Stimulated activated naive CD8-positive, alpha-beta T cell treated with anti-CD3 and anti-CD28 coated beads, Interleukin-15, amount 100 ng/mL, for 72 hours (primary cell): ENCODE results near the gene TTC31.

Experiments
- ATAC-seq: fragments of 150-1000 bp; cut with Tn5 transposase; 2 replicates; pipeline ENCODE4 v1.10.0; 2021; ENCODE audit warnings: mild to moderate bottlenecking, moderate library complexity
- DNase-seq, 2 donors: peaks; one replicate each; pipeline ENCODE4 v3.0.0; 2021 to 2022
- H3K27ac Mint-ChIP-seq, 2 donors: one replicate each; pipeline ENCODE4 v1.8.0; 2022; ENCODE audit warnings: mild to moderate bottlenecking in 2 of 2, mixed read lengths in 2 of 2, moderate library complexity in 2 of 2
- H3K27me3 Mint-ChIP-seq: one replicate; pipeline ENCODE4 v1.8.0; 2022; ENCODE audit warnings: mixed read lengths
- H3K4me1 Mint-ChIP-seq: one replicate; pipeline ENCODE4 v1.8.0; 2022; ENCODE audit warnings: mild to moderate bottlenecking, mixed read lengths
- H3K4me3 Mint-ChIP-seq, 2 donors: one replicate each; pipeline ENCODE4 v1.8.0; 2022; ENCODE audit warnings: mild to moderate bottlenecking in 2 of 2, mixed read lengths in 2 of 2, moderate library complexity in 1 of 2
- H3K9me3 Mint-ChIP-seq, 2 donors: one replicate each; pipeline ENCODE4 v1.8.0; 2022; ENCODE audit warnings: mixed read lengths in 2 of 2

Gene TTC31

DNA sequence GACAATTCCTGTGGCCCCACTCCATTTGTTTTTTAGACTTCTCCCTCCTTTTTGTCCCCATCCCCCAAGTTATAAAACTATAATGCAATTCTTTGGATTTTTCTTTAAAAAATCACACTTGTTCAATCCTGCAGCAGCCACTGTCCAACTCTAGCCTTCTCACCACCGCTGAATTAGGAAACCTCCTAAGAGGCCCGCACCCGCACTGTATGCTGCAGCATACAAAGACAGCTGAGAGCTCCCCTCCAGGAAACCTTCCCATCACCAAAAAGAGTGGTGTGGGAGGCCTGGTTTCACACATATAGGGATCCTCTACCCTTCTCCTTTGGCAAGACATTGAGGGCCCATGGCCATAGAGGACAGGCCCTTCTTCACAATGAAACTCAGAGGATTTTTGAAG is 21.7 kb downstream of the TTC31 start:
- ATAC-seq (no peak), DNase-seq (no peak)
- Mint-ChIP-seq H3K27ac (no peak overlapping the region), H3K4me1 (peaks cover 67% of the 10 kb centered on the region), H3K27me3 (peaks cover 65% of the 10 kb centered on the region), H3K9me3 (no peaks in the 10 kb centered on the region), H3K4me3 (peak overlapping the region; percentile 47 to 87)

DNA sequence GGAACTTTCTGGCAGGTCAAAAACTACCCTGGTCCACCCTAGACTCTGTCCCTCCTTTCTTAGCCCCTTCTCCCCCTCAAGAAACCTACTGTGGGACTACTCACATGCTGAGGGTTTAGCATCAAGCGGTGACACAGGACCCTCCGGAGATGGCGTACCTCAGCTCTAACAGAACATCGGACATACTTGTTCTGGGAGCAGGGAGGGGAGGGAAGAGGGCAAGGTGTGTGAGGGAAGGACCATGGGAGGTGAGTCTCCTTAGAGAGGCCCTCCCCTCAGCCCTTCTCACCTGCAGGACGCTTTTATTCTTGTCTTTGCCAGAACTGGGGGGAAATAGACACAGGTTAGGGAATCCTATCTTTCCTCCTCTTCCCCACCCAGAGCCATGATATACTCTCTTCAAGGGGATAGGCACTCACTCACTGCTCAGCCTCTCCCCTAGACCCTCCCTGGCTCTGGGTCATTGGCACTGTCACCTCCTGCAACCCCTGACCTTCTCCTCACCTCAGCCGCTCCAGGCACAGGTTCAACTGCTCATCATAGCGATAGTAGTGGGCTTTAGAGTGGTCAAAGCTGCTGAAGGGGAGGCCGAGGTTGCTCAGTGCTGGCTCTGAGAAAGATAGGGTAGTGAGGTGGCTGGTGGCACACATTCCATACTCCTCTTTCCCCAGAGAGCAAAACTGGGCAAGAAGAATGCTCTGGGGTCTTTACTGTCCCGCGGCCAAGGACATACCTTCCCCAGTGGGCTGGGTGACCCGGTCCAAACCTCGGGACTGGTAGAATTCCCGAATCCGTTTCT is 22.8 kb downstream of the TTC31 start:
- Mint-ChIP-seq H3K27me3 (peaks cover 65% of the 10 kb centered on the region), H3K4me1 (peaks cover 66% of the 10 kb centered on the region), H3K4me3 (peak overlapping the region in 1 of 2 donors; percentile 10), H3K27ac (peak overlapping the region in 1 of 2 donors; percentile 51), H3K9me3 (no peaks in the 10 kb centered on the region)
- DNase-seq (no peak), ATAC-seq (no peak)

DNA sequence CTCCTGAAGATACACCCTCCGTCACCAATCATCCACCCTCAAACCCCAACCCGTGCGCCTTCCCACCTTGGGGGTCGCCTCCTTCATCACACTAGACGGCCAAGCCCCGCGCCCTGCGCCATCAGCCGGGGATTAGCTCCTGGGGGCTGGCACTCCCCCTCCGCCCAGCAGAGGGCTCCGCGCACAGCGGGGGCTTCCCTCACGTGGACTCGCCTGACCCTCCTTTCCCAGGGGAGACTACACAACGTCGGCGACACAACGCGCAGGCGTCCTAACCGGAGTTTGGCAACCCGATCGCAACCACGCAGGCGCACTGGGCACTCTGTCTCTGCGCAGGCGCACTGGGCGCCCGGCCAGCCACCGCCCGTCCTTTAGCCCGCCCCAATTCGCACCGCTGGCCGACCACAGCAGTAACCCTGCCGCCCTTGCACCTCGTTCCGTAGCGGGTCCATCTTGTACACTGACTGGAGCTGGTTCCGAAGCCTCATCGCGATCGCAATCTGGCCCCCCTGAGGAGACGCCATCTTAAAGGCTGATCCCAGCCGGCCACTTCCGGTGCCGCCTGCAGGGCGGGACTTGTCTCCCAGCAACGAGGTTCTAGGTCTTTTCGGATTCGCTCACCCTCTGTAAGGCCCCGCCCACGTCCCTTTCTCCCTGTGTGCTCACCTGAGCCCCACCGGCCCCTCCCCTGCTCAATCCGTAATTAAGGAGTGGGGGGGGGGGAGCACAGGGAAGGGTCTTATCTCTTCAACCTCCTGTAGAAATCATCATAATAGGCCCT is 24.5 kb downstream of the TTC31 start, which contains the start of gene PCGF1:
PCGF1 (minus strand) TSS at position 551 of the 781 bp plus-strand sequence; CDS start at position 524, 27 bp downstream.
- ATAC-seq (peak; percentile 89), DNase-seq (peak; percentile 97 to 98)
- Mint-ChIP-seq H3K27ac (peak within 1 kb of the TSS; percentile 99 to 100), H3K27me3 (peaks cover 65% of the 10 kb centered on the region), H3K9me3 (no peaks in the 10 kb centered on the region), H3K4me3 (peak within 1 kb of the TSS; percentile 94 to 97), H3K4me1 (peaks cover 65% of the 10 kb centered on the region)

DNA sequence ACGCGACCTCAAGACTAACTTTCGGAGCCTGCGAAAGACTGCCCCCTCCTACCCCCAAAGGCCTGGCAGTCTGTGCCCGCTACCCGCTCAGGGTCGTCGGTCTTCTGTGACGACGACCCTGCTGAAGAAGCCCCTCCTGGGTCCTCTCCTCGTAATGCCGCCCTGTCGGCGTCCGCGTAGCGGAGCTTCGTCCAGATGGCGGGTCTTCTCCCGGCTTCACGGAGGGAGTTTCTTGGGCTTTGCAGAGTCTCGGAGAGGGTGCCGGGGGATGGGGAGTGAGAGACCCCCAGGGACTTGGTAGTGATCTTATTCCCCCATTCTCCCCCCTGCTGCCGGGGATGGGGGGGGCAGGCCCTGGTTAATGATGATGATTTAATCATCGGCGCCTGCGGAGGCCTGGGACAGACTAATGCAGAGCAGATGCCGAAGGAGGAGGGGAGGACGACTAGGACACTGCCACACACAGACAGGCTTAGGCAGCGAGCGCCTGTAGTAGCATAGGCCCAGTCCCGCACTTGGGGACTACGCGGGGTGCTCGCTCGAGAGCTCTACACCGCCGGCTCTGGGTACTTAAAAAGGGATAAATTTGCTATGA is 25.1 kb downstream of the TTC31 start:
- DNase-seq = peak; percentile 39 to 50
- Mint-ChIP-seq H3K27me3 (peaks cover 65% of the 10 kb centered on the region), H3K4me1 (peaks cover 58% of the 10 kb centered on the region), H3K27ac (peak overlapping the region; percentile 99 to 100), H3K9me3 (no peaks in the 10 kb centered on the region), H3K4me3 (peak overlapping the region; percentile 94 to 97)
- ATAC-seq = peak; percentile 44

DNA sequence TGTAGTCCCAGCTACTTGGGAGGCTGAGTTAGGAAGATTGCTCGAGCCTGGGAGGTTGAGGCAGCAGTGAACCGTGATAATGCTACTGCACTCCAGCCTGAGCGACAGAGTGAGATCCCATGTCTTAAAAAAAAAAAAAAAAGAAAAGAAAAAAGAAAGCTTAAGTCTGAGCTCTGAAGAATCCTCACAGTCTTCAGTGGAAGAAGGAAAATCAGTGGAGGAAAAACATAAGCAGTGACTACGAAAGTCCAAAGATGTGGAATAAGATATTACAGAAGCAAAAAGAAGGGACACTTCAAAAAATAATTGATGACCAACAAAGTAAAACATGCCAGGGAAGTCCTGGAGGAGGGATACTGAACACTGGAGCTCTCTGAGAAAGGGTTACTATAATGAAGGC is 27.4 kb downstream of the TTC31 start:
- H3K27me3 Mint-ChIP-seq = peaks cover 61% of the 10 kb centered on the region
- ATAC-seq (no peak), DNase-seq (no peak)
- H3K4me3 Mint-ChIP-seq = no peak overlapping the region
- H3K27ac Mint-ChIP-seq = no peak overlapping the region
- H3K4me1 Mint-ChIP-seq = peaks cover 43% of the 10 kb centered on the region
- H3K9me3 Mint-ChIP-seq = no peaks in the 10 kb centered on the region

DNA sequence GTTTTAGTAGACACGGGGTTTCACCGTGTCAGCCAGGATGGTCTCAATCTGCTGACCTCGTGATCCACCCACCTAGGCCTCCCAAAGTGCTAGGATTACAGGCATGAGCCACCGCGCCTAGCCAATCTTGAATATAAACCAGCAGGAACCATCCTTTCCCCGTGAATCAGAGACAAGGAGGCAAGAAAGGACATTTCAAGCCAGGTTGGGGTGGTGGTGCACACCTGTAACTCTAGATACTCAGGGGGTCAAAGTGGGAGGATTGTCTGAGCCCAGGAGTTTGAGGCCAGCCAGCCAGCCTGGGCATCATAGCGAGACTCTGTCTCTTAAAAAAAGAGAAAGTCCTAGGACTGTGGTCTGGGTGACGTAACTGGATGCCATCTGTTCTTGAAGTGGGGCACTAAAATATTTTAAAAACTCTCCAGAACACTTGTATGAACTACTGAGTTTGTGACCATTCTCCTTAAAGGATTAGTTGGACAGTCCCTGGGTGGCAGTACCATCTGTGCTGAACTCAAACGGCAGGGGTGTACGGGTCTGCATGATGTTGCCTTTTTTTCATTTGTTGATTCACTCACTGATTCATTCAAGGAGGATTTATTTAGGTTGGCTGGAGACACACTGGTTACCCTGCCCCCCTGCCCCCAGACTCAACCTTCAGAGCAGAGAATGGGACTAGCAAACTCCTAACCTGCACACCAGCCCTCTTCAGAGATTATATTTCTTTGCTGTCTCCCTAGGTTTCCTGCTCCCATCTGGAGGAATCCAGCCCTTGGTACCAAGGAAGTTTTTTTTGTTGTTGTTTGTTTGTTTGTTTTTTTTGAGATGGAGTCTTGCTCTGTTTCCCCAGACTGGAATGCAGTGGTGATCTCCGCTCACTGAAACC is 28.5 kb downstream of the TTC31 start:
- Mint-ChIP-seq H3K27me3 (peaks cover 72% of the 10 kb centered on the region), H3K27ac (no peak overlapping the region)
- ATAC-seq = no peak

DNA sequence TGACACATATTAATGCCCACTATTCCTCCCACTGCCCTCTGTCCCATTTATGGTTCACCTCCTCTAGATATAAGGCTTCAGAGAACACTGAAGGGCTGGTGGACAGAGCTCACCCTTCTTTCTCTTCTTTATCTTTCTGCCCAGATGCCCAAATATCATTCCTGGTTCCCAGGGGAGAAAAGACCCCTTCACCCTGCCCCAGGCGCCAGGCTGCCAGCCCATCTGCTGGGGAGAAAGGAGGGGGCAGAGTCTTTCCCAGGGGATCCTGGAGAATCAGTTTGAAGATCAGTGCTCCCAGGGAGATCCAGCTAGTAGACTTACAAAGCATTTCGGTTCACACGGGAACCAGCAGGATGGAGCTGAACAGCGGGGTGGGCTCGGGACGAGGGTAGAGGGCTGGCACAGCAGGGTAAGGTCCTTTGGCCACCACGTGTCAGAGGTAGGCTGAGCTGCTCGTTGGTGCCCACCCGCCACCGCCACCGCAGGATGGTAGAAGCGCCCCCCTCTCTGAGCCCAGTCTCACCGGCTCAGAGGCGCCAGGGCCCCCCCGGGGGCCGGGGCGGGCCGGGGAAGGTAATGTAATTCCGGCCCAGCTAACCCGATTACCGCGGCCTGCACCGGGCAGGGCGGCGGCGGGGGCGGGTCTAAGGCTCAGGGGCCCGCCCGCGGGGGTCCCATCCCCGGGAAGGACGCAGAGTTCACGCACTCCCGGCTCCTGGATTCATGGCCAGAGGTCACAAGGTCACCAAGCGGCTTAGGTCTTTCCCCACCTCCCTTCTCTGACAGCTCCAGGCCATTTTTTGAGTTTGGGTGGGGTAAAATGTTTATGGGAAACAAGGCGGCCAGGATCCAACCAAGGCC is 30.1 kb downstream of the TTC31 start:
- no peak overlapping the region for H3K27ac Mint-ChIP-seq
- H3K4me1 Mint-ChIP-seq = peaks cover 36% of the 10 kb centered on the region
- H3K4me3 Mint-ChIP-seq = peak overlapping the region in 1 of 2 donors; percentile 58
- H3K27me3 Mint-ChIP-seq = peaks cover 88% of the 10 kb centered on the region
- no peaks in the 10 kb centered on the region for H3K9me3 Mint-ChIP-seq
- DNase-seq (no peak), ATAC-seq (no peak)

More for the DNA sequence above, 28.5 kb downstream of the TTC31 start:
- no peaks in the 10 kb centered on the region for H3K9me3 Mint-ChIP-seq
- DNase-seq = no peak
- peaks cover 41% of the 10 kb centered on the region for H3K4me1 Mint-ChIP-seq
- no peak overlapping the region for H3K4me3 Mint-ChIP-seq

DNA sequence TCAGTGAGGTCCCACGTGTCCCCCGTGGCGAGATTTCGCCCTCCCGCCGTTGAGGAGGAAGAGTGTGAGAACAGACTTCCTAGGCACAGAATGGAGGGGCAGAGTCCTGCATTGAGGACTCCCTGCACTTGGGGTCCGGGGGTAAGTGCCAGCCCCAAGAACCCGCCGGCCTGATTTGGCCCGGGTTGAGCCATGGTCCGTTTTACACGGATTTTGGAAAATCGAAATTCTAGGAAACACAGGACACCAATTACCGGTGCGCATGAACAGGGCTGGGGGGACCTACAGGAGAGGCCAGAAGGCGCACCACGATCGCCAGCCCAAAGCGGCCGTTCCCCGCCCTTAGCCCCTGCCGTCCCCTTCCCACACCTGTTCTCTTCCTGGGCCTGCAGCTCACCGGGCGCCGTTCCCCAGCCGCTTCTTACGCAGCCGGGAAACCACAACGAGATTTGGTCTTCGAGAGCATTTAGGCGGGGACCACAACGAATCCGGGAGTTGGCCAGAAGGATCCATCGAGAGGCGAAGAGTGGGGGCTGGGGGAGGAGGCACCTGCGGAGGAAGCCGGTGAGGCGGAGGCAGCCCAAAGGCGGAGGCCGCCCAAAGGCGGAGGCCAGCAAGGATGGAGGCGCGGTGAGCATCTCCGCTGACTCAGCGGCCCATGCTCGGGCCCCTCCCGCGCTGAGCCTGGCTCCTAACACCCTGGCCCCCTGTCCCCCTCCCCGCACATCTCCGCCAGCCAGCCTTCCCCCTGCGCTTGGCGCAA is 30.9 kb downstream of the TTC31 start:
- no peaks in the 10 kb centered on the region for H3K9me3 Mint-ChIP-seq
- peaks cover 90% of the 10 kb centered on the region for H3K27me3 Mint-ChIP-seq
- H3K4me3 Mint-ChIP-seq = peak overlapping the region; percentile 58 to 65
- DNase-seq (peak in 1 of 2 donors; percentile 49), ATAC-seq (peak; percentile 47)
- peaks cover 28% of the 10 kb centered on the region for H3K4me1 Mint-ChIP-seq
- H3K27ac Mint-ChIP-seq = no peak overlapping the region

DNA sequence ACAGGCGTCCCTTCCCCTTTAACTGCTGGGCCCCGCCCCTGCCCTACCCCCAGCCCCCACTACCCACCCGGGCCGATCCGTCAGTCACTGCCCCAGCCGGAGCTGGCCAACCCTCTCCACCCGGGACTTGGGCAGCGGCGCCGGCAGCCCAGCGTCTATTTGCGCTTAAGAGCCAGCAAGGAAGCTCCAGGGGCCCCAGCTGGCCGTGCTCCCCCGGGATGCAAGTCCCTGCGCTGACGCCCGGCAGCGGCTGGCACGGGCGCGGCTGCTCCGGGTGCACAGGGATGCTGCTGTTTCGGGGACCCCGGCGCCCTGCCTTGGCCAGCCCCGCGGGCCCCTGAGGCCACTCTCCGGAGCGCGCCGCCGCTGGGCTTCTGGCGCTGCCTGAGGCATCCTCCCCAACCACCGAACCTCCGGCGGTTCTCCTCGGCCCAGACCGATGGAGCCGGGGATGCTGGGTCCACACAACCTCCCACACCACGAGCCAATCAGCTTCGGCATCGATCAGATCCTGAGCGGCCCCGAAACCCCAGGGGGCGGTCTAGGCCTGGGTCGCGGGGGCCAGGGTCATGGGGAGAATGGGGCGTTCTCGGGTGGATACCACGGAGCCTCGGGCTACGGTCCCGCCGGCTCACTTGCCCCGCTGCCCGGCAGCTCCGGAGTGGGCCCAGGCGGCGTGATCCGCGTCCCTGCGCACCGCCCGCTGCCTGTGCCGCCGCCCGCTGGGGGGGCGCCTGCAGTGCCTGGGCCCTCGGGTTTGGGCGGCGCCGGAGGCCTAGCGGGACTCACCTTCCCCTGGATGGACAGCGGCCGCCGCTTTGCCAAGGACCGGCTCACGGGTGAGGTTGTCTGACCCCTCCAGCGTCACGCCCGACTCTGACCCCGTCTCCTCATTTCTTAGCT is 31.7 kb downstream of the TTC31 start, which contains the start of gene TLX2:
TLX2 (plus strand) TSS at position 83 of the 903 bp plus-strand sequence; CDS start at position 440, 357 bp downstream.
- no peak for DNase-seq
- Mint-ChIP-seq H3K27me3 (peaks cover 95% of the 10 kb centered on the region), H3K9me3 (no peaks in the 10 kb centered on the region), H3K4me1 (peaks cover 28% of the 10 kb centered on the region), H3K27ac (no peak within 1 kb of the TSS), H3K4me3 (peak within 1 kb of the TSS; percentile 81 to 85)
- ATAC-seq = peak; percentile 26

DNA sequence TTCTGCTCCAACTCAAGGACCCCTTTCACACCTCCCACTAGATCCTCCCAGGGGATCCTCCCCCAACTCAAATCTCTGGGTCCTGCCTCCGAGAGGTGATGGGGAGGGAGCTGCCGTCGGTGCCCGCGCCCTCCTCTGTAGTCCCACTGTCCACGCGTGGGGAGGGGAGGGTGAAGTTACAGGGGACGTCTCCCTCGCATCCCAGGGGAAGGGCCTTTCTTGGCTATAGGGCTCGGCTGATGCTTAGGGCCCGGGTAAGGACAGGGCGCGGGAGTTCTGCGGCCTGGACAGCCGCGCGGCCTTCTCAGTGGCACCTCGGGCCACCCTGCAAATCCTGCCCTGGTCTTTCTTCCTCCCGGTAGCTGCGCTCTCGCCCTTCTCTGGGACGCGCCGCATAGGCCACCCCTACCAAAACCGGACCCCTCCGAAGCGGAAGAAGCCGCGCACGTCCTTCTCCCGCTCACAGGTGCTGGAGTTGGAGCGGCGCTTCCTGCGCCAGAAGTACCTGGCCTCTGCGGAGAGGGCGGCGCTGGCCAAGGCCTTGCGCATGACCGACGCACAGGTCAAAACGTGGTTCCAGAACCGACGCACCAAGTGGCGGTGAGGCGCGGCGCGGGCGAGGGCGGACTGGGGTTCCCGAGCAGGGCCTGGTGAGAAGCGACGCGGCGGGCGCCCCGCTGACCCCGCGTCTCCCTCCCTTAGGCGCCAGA is 32.5 kb downstream of the TTC31 start:
- ATAC-seq = peak; percentile 21

DNA sequence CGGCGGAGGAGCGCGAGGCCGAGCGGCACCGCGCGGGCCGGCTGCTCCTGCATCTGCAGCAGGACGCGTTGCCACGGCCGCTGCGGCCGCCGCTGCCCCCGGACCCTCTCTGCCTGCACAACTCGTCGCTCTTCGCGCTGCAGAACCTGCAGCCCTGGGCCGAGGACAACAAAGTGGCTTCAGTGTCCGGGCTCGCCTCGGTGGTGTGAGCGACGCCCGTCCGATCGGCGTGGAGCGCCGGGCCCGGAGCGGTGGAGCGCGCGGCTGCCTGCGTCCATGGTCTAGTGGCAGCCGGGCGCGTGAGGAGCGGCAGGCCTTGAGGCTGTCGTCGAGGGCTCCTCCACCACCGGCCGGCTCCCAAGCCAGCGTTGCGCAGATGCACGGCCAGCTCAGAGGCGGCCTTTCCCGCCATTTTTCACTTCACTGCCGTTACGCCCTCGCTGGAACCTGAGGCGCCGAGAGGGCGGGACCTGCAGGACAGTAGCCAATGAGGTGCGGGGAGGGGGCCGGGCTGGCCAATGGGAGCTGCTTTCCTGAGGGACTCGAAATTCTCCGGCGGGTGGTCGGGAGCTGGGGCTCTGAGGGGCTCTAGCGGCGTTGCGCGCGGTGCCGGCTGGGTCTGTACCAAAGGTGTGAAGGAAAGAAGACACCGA is 33.2 kb downstream of the TTC31 start:
- peak; percentile 77 to 84 for DNase-seq

More for the DNA sequence above, 32.5 kb downstream of the TTC31 start:
- Mint-ChIP-seq H3K27me3 (peaks cover 95% of the 10 kb centered on the region), H3K27ac (no peak overlapping the region), H3K9me3 (no peaks in the 10 kb centered on the region), H3K4me1 (peaks cover 26% of the 10 kb centered on the region), H3K4me3 (peak overlapping the region; percentile 81 to 85)
- no peak for DNase-seq

DNA sequence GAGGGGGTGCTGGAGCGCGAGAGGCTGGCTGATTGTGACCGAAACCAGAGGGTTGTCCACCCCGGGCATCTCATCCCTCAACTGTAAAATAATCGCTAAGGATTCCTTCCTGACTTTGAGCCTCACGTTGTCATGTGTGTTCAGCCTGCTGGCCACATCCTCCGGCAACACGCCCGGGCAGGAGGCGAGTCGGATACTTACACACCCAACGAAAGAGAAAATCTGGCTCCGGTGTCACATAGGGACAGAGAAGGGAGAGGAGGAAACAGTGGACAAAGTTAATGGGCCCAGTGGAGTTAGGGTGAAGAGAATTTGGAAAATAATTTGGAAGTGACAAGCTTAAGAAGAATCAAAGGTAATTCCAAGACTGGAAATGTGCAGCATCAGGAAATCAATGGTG is 33.8 kb downstream of the TTC31 start:
- H3K4me1 Mint-ChIP-seq = peaks cover 19% of the 10 kb centered on the region
- no peaks in the 10 kb centered on the region for H3K9me3 Mint-ChIP-seq
- peaks cover 85% of the 10 kb centered on the region for H3K27me3 Mint-ChIP-seq
- ATAC-seq (no peak), DNase-seq (no peak)
- peak overlapping the region; percentile 81 to 87 for H3K4me3 Mint-ChIP-seq
- no peak overlapping the region for H3K27ac Mint-ChIP-seq

More for the DNA sequence above, 33.2 kb downstream of the TTC31 start:
- H3K4me1 Mint-ChIP-seq = peaks cover 20% of the 10 kb centered on the region
- H3K27me3 Mint-ChIP-seq = peaks cover 90% of the 10 kb centered on the region
- H3K4me3 Mint-ChIP-seq = peak overlapping the region; percentile 81 to 87
- H3K27ac Mint-ChIP-seq = peak overlapping the region in 1 of 2 donors; percentile 79
- ATAC-seq = peak; percentile 81
- H3K9me3 Mint-ChIP-seq = no peaks in the 10 kb centered on the region
